Type B pancreatic cell (in vitro differentiated cells): ENCODE data around the gene JAK2. TPM values are rescaled to one million over a fixed set of nuclear protein-coding genes. Genes with fewer than 3 reads are reported as not detected.

Experiments used
- DNase-seq: peaks from one replicate; pipeline ENCODE4 v3.0.0; 2021; ENCODE audit warnings: mixed read lengths; ENCODE audit not compliant: unreplicated experiment; ENCODE audit errors: extremely low spot score
- H3K27ac Mint-ChIP-seq: 2 replicates; pipeline ENCODE4 v1.8.0; 2021; ENCODE audit warnings: mild to moderate bottlenecking, mixed read lengths
- H3K27me3 Mint-ChIP-seq: 2 replicates; pipeline ENCODE4 v1.8.0; 2021; ENCODE audit warnings: mixed read lengths
- H3K36me3 Mint-ChIP-seq: 2 replicates; pipeline ENCODE4 v1.8.0; 2021; ENCODE audit warnings: mixed read lengths
- H3K4me1 Mint-ChIP-seq: one replicate; pipeline ENCODE4 v1.8.0; 2021; ENCODE audit warnings: mixed read lengths; ENCODE audit not compliant: unreplicated experiment
- H3K4me3 Mint-ChIP-seq: 2 replicates; pipeline ENCODE4 v1.8.0; 2021; ENCODE audit warnings: mild to moderate bottlenecking, mixed read lengths
- H3K9me3 Mint-ChIP-seq: 2 replicates; pipeline ENCODE4 v1.8.0; 2021; ENCODE audit warnings: mixed read lengths
- CTCF ChIP-seq: fragments of 200-600 bp; sonication (generic); conservative IDR thresholded peaks from 2 replicates; pipeline ENCODE4 v1.5.0; 2021; ENCODE audit warnings: antibody characterized with exemption, mild to moderate bottlenecking
- total RNA-seq: library from RNA; stranded (reverse); gene quantifications from 2 replicates; pipeline ENCODE4 v1.2.1, GENCODE V29; 2021; ENCODE audit warnings: low replicate concordance

Gene JAK2
- total RNA-seq, 1 donor from 2014 or later = 8.4 TPM

DNA sequence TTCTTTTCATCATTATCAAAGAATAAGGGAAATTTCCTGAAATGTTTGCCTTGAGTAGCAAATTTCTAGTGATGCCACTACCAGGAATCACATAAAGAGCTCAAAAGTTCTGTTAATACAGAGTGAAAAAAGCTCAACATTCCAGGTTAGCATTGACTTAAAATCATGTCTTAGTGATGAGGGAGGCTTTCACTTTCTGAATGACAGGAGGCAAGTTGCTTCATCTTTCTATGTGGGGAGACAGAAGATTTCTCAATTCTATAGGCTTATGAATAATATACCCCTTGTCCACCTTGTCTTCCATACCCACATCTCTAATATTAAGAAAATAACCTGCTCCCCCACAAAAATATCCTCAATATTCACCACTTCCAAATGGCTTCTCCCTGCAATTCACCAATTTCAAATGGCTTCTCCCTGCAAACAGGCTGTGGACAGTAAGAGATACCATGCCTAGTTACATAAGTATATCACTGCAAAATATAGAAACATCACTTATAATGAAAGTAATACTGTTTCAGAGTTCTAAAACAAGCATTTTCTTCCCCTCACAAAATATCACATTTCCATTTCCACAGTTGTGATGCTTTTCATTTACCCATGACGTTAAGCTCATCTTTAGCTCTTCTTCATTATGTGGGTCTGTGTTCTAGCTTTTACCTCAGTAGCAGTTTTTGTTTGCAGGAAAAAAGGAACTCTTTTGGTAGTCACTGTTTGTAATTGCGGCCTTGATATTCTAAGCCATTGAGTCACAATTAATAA, 2.2 kb upstream of the JAK2 start:
- Mint-ChIP-seq H3K27me3 (no peaks in the 10 kb centered on the region), H3K36me3 (no peaks in the 10 kb centered on the region), H3K4me3 (no peak overlapping the region), H3K4me1 (peaks cover 20% of the 10 kb centered on the region), H3K9me3 (no peaks in the 10 kb centered on the region), H3K27ac (no peak overlapping the region)
- no peak for TF ChIP-seq CTCF
- DNase-seq = no peak

GRCh38 chr9:4983601-4984165, 1.4 kb upstream of the JAK2 start:
- Mint-ChIP-seq H3K9me3 (no peaks in the 10 kb centered on the region), H3K36me3 (no peaks in the 10 kb centered on the region), H3K27ac (peak overlapping the region; percentile 96), H3K4me1 (peaks cover 20% of the 10 kb centered on the region), H3K4me3 (peak overlapping the region; percentile 89), H3K27me3 (no peaks in the 10 kb centered on the region)
- no peak for DNase-seq
- no peak for TF ChIP-seq CTCF

DNA sequence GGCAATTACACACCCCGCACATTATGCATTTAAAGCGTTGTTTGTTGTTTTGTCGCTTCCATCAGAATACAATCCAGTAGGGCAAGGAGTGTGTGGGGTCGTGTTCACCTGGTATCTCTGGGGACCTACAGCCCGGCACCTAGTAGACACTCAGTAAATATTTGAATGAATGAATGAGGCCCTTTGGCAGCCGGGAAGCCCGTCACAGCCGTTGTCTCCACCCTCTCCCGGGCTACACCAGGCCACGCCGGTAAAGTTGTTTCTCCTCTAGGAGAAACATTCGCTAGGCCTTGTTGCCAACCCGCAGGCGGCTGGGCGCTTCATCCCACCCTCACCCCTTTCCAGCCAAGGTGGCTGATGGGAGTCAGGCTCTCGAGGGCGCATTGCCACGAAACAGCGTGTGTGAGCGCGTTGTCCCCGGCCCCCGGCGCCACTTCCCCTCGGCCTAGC, 876 bp upstream of the JAK2 start:
- Mint-ChIP-seq H3K27ac (peak overlapping the region; percentile 96), H3K4me1 (peaks cover 20% of the 10 kb centered on the region), H3K27me3 (no peaks in the 10 kb centered on the region), H3K36me3 (no peaks in the 10 kb centered on the region), H3K4me3 (peak overlapping the region; percentile 89), H3K9me3 (no peaks in the 10 kb centered on the region)
- TF ChIP-seq CTCF = no peak
- DNase-seq = no peak

DNA sequence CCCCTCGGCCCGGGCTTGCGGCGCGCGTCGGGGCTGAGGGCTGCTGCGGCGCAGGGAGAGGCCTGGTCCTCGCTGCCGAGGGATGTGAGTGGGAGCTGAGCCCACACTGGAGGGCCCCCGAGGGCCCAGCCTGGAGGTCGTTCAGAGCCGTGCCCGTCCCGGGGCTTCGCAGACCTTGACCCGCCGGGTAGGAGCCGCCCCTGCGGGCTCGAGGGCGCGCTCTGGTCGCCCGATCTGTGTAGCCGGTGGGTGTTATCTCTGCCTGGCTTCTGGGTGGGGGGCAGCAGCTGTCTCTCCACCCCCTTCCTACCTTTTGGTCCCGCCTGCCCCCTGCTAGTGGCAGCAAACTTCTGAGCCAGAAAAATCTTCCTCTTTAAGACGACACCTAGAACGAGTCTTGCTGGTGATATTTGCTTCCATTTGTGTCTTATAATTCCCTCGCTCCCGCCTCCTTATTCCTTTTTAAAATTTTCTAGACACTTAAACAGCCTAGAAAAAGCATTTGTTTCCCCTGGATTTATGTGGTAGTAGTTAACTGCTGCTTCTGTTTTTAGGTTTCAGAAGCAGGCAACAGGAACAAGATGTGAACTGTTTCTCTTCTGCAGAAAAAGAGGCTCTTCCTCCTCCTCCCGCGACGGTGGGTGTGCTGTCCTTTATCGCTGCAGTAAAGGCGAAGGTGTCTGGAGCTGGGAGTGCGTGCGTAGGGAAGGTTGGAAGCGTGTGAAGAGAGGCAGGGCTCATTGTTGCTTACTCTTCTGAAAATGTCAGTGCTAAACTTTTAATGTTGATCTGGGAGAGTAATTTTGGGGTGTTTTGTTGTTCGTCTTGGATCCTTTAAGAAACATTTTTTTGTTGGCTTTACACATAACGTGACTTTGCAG, 554 bp downstream of the JAK2 start:
- Mint-ChIP-seq H3K4me1 (peaks cover 20% of the 10 kb centered on the region), H3K9me3 (no peaks in the 10 kb centered on the region), H3K27ac (peak overlapping the region; percentile 85), H3K36me3 (no peaks in the 10 kb centered on the region), H3K27me3 (no peaks in the 10 kb centered on the region), H3K4me3 (peak overlapping the region; percentile 89)
- DNase-seq = no peak
- no peak for TF ChIP-seq CTCF

- Mint-ChIP-seq H3K27ac (peak overlapping the region; percentile 85), H3K27me3 (no peaks in the 10 kb centered on the region), H3K9me3 (no peaks in the 10 kb centered on the region), H3K4me1 (peaks cover 20% of the 10 kb centered on the region), H3K36me3 (no peaks in the 10 kb centered on the region), H3K4me3 (peak overlapping the region; percentile 89)
- no peak for TF ChIP-seq CTCF
- no peak for DNase-seq
Measured at GRCh38 chr9:4986296-4986695, 1.2 kb downstream of the JAK2 start.
